Measurements from ENCODE around the gene ADAMTS14.

Gene ADAMTS14

DNA sequence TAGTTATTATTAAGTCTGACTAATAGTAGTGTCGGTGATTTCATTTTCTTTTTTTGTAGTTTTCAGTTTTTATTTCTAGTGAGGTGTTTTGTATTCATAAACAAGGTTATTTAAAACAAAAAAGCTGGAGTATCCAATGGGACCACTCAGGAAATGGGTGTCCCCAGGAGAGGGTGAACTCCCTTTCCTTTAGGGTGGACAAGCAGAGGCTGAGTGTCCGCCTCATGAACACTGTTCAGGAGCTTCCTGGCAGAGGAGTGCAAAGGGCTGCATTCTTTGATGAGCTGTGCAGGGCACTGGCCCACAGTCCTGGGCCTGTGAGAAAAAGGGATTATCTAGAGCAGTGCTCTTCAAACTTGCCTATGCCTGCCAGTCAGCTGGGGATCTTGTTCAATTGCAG lies 56.0 kb downstream of the ADAMTS14 start:
- DNase-seq (ENCODE audit: low read depth in 2 of 3, low spot score in 2 of 3): no peak

DNA sequence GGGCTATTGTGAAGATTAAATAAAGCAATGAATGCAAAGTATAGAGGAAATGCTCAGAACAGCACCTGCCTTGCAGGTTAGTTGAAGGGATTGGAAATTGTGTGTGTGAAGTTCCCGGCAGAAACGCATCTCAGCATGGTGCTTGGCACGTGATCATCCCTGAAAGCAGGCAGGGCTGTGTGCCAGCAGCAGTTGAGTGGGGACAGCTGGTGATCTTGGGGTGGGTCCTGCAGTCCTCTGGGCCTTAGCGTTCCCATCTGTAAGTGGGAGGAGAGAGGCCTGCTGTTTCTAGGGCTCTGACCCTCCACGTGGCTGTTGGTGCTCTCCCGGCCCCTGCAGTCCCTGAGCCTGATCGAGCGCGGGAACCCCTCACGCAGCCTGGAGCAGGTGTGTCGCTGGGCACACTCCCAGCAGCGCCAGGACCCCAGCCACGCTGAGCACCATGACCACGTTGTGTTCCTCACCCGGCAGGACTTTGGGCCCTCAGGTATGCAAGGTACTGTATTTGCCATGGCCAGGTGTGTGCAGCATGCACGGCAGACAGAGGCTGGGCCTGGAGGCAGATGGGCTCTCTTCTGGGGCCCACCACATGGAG lies 57.6 kb downstream of the ADAMTS14 start:
- DNase-seq (ENCODE audit: low read depth in 2 of 3, low spot score in 2 of 3): no peak

DNA sequence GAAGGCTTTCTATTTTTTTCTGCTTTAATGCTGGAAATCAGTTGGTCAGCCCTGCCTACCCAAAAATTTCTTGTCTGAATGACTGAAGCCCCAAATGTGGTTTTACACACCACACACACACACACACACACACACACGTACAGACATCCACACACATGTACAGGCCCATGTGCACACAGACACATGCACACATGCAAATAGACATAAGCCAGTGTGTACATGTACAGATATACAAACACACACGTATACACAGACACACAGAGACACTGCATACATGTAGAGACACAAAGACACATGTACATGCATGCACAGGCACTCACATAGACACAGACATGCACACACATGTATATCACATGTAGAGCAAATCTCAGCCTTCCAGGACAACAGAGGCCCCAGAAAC lies 58.6 kb downstream of the ADAMTS14 start:
- DNase-seq (ENCODE audit: low read depth in 2 of 3, low spot score in 2 of 3): no peak

DNA sequence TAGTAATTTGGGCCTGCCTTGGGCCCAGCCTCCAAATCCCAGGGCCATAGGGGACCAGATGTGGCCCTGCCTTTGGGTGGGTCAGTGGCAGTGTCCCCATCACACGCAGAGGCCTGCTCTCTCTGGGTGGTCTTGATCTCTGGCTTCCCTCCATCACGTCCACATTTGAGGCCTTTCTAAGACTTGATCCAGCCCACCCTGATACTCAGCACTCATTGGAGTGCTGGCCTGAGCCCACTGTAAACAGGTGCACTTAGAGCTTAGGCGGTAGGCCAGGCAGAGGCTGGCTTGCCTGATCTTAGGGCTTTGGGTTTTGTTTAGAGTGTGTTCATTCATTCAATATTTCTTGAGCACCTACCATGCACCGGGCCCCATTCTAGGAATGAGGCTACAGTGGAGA lies 60.3 kb downstream of the ADAMTS14 start:
- DNase-seq (ENCODE audit: low read depth in 2 of 3, low spot score in 2 of 3): no peak

DNA sequence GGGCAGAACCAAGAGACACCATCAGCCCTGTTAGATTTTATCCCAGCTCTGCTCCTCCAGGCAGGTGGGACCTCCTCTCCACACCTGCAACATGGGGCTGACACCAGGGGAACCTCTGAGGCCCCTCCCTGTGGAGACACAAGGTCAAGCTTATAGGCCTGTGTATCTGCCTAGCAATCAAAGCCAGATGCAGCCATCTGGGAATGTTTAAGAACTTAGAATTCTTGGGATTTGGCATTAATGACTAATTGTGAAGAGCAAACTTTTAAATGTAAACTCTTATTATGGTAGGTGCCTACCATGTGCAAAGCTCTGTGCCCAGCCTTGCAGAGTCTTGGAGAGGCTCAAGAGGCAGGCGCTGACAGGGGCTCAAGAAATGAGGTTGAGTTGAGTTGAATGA lies 60.7 kb downstream of the ADAMTS14 start:
- no peak for DNase-seq (ENCODE audit: low read depth in 2 of 3, low spot score in 2 of 3)

DNA sequence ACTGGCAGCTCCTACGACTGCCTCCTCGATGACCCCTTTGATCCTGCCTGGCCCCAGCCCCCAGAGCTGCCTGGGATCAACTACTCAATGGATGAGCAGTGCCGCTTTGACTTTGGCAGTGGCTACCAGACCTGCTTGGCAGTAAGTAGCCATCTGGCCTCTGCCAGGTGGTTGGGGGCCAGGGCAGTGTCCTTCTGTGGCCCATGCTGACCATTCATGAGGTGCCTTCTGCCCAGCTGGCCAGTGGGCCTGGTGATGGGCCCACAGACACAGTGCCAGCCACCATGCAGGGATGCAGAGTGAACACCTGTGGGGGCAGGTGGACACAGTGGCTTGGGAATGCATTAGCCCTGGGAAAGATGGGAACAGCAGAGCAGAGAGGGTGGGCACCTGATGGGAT lies 62.9 kb downstream of the ADAMTS14 start:
- no peak for DNase-seq (ENCODE audit: low read depth in 2 of 3, low spot score in 2 of 3)

DNA sequence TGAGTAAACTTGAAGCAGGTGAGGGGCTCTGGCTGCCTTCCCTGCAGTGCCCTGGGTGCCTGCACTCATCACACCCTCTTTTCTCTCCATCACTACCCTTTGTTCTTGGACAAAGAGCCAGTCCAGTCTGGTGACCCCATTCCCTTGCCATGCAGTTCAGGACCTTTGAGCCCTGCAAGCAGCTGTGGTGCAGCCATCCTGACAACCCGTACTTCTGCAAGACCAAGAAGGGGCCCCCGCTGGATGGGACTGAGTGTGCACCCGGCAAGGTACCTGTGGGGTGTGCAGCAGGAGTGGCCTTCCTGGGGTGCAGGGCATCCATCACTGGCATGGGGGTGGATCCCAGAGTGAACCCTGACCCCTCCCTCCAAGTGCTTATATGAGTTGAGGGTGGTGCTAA lies 64.2 kb downstream of the ADAMTS14 start:
- no peak for DNase-seq (ENCODE audit: low read depth in 2 of 3, low spot score in 2 of 3)

DNA sequence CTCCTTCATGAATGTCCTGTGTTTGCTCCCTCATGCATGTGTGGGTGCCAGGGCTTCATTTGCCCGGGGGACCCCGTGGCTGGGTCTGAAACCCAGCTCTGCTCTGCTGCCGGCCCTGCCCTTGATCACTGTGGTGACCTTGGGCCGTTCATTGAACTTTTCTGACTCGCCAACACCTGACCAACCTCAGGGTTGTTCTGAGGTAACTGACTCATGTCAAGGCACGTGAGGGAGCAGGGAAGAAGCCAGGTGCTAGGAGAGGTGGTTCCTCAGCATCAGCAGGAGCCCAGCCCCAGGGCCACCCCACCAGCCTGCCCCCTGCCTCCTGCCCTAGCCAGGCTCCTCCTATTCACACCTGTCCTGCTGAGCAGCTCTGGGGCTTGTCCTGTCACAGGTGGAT lies 64.9 kb downstream of the ADAMTS14 start:
- no peak for DNase-seq (ENCODE audit: low read depth in 2 of 3, low spot score in 2 of 3)

DNA sequence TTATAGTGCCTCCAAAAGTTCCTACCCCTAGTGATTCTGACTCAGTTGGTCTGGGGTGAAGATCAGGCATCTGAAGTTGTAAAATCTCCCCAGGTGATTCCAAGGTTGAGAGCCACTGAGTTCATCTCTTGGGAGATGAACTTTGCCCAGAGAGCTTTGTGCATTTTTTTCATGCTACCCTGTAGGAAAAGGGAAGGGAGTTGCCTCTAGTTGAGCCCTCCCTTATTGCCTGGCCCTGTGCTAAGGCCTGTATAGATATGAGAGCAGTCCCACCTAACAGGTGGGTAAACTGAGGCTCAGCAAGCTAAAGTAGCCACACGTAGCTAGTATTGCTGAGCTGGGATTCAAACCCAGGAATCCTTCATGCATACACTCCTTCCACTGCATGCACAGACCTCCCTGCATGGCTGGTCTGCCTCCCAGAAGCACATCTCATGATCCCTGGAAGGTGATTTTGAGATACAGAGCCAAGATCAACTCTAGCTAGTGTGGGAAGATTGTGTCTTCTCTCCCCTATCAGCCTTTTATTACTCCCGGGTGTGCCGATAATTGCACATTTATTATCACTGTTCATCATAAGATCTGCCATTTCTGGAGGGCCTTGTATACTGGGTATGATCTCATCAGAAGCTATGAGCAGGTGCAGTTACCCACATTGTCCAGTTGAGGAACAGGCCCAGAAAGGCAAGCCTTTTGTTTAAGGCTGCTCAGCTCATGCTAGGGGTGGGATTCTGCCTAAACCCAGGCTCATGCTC lies 65.9 kb downstream of the ADAMTS14 start:
- no peak for DNase-seq (ENCODE audit: low read depth in 2 of 3, low spot score in 2 of 3)

DNA sequence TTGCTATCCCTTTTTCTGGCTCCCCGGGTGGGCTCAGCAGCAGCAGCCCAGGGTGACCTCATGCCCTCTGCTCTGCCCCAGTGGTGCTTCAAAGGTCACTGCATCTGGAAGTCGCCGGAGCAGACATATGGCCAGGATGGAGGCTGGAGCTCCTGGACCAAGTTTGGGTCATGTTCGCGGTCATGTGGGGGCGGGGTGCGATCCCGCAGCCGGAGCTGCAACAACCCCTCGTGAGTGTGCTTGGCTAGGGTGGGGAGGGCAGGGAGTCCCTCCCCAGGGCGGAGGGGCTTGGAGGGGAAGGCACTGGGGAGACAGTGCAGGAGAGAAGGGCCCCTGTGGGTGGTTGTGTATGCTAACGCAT lies 66.4 kb downstream of the ADAMTS14 start:
- no peak for DNase-seq (ENCODE audit: low read depth in 2 of 3, low spot score in 2 of 3)

DNA sequence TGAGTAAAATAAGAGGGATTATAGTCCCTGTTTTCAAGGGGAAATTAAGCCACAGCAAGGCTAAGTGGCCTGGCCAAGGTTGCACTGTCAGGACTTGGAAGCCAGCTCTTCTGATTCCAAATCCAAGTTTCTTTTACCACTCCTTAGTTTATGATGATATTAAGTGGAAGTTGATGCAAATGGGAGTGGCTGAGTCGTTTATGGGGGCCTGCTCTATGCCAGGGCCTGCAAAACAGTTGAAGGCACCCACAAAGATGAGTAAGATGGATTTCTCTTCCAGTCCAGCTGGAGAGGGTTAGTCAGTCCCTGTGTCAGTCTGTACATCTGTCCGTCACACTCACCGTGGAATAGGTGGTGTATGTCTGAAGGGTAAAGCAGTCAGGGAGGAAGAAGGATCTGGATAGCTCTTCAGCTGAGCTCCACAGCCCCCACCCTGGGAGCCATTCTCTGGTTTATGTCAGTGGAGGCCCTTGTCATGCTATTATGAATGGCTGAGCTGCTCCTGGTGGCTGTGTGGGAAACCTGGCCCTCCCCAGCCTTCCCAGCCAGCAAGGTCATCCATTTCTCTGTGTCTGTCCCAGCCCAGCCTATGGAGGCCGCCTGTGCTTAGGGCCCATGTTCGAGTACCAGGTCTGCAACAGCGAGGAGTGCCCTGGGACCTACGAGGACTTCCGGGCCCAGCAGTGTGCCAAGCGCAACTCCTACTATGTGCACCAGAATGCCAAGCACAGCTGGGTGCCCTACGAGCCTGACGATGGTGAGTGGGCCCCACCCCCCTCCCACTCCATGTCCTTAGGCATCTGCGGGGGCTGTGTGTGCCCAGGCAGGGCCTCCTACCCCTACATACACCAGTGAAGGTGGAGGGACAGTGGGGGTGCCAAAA lies 68.3 kb downstream of the ADAMTS14 start:
- DNase-seq (ENCODE audit: low read depth in 2 of 3, low spot score in 2 of 3): no peak

DNA sequence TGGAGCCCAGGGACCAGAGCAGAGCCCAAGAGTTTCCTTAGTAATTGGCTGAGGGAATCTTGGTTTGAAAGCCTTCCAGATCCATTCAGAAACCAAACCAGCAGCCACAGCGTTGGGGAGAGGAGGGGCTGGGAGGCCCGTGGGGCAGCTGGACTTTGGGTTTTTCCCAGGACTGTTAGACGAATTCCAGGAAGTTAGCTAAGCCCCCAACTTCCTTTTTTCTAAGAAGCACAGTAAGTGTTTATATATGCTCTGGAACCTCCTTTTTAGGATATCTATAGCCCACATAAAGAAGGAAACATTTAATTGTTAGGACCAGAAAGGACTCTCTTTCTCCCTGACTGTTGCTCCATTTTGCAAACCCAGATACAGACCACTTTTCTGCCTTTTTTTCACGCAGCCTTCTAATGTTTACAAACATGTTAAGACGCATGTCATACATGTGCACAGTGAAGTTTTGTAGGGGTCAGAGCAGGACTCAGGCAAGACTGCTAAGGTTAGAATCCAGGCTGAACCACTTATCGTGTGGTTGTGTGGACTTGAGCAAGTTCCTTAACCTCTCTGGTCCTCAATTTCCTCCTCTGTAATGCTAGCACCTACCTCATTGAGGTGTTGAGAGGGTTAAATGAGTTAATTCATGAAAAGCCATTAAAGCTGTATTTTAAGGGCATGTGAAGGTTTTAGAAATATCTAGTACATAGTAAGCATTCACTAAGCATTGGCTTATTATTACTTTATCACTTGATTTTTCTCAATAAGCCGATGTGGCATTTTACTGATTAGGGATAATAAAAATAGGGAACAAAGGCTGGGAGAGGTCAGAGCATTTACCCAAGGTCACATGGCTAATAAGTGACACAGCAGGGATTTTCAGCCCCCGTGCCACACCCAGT lies 70.5 kb downstream of the ADAMTS14 start:
- DNase-seq (ENCODE audit: low read depth in 2 of 3, low spot score in 2 of 3): no peak

DNA sequence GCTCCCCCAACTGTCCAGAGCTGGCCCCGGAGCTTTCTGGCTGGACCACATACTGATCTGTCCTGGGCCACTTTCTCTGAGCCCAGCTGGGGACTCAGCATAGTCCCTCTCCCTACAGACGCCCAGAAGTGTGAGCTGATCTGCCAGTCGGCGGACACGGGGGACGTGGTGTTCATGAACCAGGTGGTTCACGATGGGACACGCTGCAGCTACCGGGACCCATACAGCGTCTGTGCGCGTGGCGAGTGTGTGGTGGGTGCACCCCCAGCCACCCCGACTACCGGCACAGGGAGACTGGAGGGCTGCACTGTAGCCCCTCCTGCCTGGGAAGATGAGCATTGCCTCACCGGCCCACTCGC lies 71.1 kb downstream of the ADAMTS14 start:
- no peak for DNase-seq (ENCODE audit: low read depth in 2 of 3, low spot score in 2 of 3)

DNA sequence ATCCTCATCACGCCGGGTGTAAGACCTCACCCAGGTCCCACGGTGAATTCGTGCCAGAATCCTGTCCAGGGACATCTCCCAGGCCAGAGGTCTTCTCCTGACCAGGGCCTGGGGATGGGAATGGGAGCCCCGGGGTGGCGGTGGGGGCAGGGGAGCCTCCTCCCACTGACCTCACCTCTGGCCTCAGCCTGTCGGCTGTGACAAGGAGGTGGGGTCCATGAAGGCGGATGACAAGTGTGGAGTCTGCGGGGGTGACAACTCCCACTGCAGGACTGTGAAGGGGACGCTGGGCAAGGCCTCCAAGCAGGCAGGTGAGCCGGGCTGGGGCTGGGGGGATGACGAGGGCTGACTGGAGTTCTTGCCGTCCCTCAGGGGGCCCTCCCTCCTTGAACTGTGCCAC lies 71.6 kb downstream of the ADAMTS14 start:
- DNase-seq (ENCODE audit: low read depth in 2 of 3, low spot score in 2 of 3): no peak

DNA sequence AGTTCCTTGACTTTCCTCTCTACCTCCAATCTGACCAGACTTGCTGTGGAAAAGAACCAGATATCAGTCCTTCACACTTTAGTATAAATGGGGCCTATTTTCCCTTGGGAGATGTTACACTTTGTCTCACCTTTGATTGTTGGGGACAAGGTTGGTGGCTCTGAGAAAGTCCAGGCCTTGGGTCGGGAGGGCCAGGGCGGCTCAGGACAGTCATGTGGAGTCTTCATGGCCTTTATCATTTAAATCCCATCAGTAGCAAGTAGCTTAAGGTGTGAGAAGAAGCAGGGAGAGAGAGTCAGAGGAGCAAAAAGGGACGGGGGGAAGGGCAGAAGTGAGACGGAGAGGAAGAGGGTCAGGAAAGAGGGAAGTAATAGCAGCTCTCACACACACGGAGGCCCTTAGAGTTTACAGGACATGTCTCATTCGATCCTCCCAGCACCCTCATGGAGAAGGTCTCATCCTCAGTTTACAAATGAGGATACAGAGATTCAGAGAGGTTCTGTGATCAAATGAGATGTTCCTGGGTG lies 72.4 kb downstream of the ADAMTS14 start:
- DNase-seq (ENCODE audit: low read depth in 2 of 3, low spot score in 2 of 3): no peak

DNA sequence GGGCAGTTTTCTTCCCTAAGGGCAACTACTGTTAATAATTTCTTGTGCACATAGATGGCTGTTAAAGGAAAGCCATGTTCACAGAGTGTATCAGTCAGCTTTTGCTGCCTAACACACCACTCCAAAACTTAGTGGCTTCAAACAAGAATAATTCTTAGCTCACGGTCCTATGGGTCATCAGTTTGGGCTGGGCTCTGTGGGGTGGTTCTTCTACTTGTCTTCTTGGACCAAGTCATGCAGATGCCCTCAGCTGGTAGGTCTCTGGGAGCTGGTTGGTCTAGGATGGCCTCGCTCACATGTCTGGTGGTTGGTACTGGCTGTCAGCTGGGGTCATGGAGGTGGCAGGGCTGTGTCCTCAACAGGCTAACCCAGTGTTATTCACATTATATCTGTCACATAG lies 73.2 kb downstream of the ADAMTS14 start:
- DNase-seq (ENCODE audit: low read depth in 2 of 3, low spot score in 2 of 3): no peak

DNA sequence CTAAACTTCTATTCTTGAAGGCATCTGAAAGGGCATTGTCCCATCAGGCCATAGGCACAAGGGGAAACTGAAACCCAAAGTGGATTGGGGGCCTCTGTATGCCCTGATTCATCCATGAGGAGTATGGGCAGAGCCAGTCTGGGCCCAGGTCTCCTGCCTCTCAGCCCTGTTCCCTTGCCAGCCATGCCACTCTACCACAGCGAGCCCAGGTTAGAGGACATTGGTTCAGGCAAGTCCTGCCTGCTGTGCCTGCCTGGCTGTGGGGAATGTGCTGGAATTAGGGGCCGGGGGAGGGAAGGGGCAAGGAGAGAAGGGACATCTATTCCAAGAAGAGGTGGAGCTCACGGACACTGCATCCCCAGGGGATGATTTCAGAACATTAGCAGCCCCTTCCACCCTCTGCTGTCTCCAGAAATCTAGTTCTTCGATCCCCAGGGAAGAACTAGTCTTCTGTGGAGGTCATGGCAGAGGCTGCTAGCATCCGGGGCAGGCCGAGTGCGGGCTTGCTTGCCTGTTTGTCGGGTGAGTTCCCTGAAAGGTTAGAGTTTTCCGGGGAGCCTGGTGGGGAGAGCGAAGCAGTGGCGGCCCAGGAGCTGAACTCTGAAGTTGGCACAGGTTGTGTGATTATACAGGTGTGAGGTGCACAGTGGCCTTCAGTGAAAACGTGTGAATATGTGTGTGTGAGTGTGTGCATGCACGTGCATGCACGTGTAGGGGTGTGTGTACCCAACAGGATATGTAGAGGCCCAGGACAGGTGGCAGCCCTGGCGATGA lies 75.1 kb downstream of the ADAMTS14 start:
- DNase-seq (ENCODE audit: low read depth in 2 of 3, low spot score in 2 of 3): no peak

DNA sequence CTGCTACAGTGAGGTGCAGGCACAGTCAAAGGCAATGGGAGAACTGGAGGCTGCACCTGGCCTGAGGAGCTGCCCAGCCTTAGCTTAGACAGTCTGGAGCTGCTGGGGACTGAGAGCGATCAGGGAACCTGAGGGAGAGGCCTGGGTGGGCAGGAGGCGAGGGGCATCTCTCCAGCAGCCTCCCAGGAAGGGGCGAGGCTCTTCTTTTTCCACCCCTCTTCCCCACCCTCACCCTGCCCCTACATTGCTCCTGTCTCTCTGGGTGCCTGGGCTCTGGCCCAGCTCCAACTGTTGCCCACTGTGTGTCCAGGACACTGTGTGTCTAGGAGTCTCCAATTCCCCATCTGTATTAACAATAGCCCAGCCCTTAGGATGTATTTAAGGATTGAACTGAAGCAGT lies 76.0 kb downstream of the ADAMTS14 start:
- DNase-seq (ENCODE audit: low read depth in 2 of 3, low spot score in 2 of 3): no peak

DNA sequence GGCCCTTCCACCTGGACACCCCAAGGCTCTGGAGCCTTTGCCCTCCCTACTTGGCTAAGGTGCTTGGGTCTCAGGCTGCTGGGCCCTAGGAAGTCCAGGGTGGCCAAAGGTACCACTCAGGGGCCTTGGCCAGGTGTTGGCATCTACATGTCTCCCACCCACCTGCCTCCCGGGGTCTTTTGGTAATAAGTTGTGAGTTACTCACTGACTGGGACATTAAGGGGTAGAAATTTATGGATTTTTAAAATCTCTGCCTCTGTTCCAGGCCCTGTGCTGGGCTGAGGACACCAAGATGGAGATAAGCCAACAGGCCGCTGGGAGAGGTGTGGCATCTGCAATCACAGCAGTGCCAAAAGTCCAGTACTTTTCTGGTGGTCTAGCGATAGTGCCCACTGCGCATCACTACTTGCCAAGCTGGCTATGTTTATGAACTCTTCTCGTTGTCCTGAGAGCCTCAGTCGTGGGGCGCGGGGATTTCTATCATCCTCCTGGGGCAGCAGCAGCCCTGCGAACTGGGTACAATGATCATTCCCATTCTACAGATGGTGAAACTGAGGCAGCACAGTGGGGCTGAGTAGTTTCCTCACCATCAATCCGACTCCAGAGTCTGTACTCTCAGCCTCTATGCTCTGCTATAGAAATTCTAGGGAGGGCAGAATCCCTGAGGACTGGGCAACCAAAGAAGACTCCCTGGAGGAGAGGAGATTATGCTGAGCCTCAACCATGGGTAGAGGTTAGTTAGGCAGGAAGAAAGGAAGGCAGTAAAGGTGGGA lies 76.7 kb downstream of the ADAMTS14 start:
- no peak for DNase-seq (ENCODE audit: low read depth in 2 of 3, low spot score in 2 of 3)

DNA sequence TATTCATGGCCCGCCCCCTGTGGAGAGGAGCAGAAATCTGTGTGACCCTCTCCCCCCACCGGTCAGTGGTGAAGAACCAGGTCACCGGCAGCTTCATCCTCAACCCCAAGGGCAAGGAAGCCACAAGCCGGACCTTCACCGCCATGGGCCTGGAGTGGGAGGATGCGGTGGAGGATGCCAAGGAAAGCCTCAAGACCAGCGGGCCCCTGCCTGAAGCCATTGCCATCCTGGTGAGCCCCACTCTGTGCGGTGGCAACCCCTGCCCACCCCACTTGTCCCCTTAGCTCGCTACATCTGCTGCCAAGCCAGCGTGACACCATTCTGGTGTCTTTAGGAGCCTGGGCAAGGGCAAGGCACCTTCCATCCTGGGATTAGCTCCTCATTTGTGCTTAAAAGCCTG lies 77.5 kb downstream of the ADAMTS14 start:
- DNase-seq (ENCODE audit: low read depth in 2 of 3, low spot score in 2 of 3): no peak

Data from activated CD8-positive, alpha-beta memory T cell treated with anti-CD3 and anti-CD28 coated beads for 48 hours (primary cell).